Stimulated activated CD8-positive, alpha-beta memory T cell treated with anti-CD3 and anti-CD28 coated beads, Interleukin-15, amount 100 ng/mL, for 24 hours (primary cell): ENCODE measurements around the gene FGFR3.
A peak's percentile ranks its signal among the peaks of the same experiment; 100 is the strongest.

ENCODE experiments used
- DNase-seq: peaks from one replicate; pipeline ENCODE4 v3.0.0-alpha.2; 2020; ENCODE audit warnings: low read depth

Gene FGFR3

DNA sequence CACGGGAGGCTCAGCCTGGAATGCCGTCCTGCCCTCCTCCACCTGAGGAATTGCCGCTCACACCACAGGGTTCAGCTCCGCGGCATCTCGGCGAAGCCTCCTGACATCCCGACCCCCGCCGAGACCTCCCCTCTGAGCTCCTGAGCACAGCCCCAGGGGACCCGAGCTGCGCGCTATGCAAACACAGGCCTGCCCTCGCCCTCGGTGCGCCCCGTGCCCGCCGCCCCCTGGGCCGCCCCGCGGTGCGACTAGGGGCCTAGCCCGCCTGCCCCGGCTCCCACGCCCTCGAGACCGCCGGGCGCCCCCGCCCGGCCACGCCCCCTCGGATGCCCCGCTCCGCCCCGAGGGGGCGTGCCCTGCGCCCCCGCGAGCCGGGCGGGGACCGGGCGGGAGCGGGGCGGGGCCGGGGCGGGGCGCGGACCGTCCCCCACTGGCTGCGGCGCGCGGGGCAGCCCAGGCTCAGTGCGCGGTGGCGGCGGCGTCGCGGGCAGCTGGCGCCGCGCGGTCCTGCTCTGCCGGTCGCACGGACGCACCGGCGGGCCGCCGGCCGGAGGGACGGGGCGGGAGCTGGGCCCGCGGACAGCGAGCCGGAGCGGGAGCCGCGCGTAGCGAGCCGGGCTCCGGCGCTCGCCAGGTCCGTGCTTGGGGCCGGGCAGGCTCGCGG is at the start of gene FGFR3:
TSS of gene FGFR3 (plus strand) at position 462 of the 664 bp plus-strand sequence. CDS start 642 bp downstream, outside the sequence.
- peak; percentile 19 for DNase-seq

- no peak for DNase-seq
Measured at GRCh38 chr4:1743551-1743950, 49.5 kb upstream of the FGFR3 start.

- no peak for DNase-seq
Measured at GRCh38 chr4:1743975-1744374, 49.1 kb upstream of the FGFR3 start.

DNA sequence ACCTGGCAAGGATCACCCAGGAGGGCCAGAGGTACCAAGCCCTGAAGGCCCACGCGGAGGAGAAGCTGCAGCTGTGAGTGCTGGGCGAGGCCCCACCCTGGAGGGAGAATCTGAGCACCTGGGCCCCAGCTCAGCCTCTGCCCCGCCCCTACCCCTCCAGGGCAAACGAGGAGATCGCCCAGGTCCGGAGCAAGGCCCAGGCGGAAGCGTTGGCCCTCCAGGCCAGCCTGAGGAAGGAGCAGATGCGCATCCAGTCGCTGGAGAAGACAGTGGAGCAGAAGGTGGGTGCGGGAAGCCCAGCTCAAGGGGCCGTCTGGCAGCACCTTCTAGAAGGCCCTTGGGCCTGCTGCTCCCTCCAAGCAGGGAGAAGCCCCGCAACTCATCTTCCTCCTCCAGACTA is 48.5 kb upstream of the FGFR3 start:
- no peak for DNase-seq

GRCh38 chr4:1745165-1745564 is 47.9 kb upstream of the FGFR3 start:
- no peak for DNase-seq

- DNase-seq = no peak
Measured at GRCh38 chr4:1745697-1746096, 47.4 kb upstream of the FGFR3 start.

DNA sequence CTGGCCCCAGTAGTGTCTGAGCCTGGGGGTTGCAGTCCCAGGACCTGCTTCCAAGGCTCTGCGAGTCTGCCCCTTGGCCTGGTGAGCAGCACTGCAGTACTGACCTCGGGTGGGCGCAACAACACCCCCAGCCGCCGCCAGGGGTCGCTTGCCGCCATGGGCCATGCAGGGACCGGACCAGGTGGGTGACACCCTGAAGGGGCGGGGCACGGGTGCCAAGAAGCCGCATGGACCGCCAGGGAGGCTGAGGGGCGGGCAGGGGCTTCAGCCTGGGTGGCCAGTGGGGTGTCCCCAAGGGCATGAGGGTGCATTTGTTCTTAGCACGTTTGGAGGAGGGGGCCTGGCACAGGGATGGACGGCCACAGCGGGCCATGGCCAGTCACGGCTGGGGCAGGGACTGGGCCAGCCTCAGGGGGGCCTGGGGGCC is 46.8 kb upstream of the FGFR3 start:
- DNase-seq = peak; percentile 75

DNA sequence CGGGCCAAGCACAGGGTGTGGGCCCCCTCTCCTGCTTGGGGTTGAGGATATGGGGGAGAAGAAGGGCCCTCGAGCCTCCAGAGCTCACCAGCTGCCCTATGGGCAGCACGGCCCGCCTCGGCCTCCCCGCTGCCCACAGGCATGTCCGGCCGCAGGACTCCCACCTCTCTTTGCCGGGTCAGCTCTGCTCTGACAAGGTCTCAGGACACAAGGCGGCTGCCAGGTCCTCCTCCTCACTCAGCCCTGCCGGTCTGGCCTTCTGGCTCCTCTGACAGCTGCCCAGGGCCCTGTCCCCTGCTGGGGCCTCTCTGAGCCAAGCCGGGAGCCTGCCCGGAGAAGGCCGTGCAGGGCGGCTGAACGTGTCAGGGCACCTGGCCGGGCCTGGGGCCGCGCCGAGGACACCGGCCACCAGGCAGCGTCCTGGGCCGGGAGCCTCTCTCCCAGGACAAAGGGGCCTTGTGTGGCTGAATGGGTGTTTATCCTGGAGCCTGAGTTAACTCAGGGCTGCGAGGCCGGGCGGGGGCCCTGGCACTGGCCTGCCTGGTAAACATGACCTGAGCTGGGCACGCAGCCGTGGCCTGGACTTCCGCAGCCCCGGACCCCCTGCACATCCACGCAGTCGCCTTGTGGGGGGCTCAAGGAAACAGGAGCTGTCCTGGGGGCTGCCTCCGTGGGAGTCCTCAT is 46.0 kb upstream of the FGFR3 start:
- DNase-seq = no peak

DNA sequence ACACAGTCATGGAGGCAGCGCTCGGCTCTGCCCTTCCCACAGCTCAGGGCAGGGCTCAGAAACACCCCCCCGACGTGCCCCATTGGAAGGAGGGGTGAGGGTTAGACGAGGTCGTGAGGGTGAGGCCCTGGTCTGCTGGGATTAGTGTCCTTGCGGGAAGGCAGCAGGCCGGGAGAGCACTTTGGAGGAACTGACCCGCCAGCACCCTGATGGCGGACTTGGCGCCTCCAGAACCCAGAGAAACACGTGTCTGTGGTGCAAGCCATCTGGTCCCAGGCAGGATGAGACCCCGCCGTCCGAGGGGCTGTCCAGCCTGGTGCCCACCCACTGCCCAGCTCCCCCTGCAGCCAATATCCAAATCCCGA is 45.5 kb upstream of the FGFR3 start:
- DNase-seq = no peak

DNA sequence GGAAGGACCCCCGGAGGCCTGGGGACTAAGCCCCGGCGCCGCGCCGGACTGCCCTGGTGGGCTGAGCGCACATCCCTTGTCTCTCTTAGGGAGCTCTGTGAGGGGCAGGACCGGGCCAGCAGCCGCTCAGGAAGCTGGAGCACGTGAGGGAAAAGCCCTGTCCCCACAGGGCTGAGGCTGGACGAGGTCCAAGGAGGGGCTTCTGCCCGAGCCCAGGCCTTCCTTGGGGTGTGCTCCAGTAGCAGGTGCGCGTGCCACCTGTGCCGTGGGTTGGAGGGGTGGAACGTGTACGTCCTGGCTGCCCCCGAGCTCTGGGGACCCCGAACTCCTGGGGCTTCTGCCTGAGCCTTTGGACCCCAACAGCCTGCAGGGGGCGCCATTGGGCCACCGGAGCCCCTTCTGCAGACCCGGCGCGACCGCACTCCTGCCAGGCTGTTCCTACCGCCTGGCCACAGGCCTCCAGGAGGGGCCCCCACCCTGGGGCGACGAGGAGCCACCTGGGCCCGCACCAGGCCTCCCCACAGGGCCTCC is 44.6 kb upstream of the FGFR3 start:
- DNase-seq = peak; percentile 75

GRCh38 chr4:1749370-1749769 is 43.7 kb upstream of the FGFR3 start:
- no peak for DNase-seq

- DNase-seq = no peak
Measured at GRCh38 chr4:1749826-1750225, 43.3 kb upstream of the FGFR3 start.

DNA sequence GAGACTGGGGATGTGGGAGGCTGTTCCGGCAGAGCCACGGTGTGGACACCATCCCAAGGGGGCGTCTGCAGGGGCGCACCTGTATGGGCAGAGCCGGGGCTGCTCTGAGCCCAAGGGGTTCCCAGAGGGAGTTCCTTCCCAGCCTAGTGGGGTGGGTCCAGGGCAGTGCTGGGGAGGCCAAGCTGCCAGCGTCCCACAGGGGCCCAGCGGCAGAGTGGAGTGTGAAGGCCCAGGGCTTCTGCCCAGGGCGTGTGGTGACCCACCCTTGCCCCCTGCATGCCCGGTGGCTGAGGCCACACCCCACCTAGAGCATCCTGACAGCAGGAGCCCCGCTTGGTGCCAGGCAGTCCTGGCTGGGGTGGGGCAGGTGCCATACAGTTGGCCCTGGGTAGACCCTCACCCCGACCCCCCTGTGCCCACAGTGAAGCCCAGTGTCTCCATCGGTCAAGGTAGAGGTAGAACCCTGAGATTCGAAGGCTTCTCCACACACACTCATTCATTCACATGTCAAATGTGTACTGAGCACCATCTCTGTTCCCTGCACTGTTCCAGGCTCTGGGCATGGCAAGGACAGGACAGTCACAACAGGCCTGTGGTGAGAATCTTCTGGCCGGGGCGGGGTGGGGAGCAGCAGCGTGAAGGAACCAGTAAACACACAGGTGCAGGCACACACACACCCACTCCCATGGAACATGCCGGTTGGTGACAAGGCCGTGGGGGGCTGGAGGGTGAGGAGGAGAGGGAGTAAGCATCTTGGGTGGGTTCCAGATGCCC is 42.5 kb upstream of the FGFR3 start:
- DNase-seq = no peak

GRCh38 chr4:1751155-1751918 is 41.8 kb upstream of the FGFR3 start:
- no peak for DNase-seq

- DNase-seq = no peak
Measured at GRCh38 chr4:1751919-1752283, 41.2 kb upstream of the FGFR3 start.

- no peak for DNase-seq
Measured at GRCh38 chr4:1752284-1753041, 40.6 kb upstream of the FGFR3 start.

- DNase-seq = no peak
Measured at GRCh38 chr4:1753294-1753696, 39.8 kb upstream of the FGFR3 start.

GRCh38 chr4:1753697-1754311 is 39.3 kb upstream of the FGFR3 start:
- no peak for DNase-seq

GRCh38 chr4:1754336-1754735 is 38.8 kb upstream of the FGFR3 start:
- no peak for DNase-seq

- DNase-seq = no peak
Measured at GRCh38 chr4:1755297-1755696, 37.8 kb upstream of the FGFR3 start.

GRCh38 chr4:1756079-1756478 is 37.0 kb upstream of the FGFR3 start:
- no peak for DNase-seq
